Stimulated activated CD8-positive, alpha-beta memory T cell treated with anti-CD3 and anti-CD28 coated beads, Interleukin-4, amount 100 ng/mL, for 1 hour (primary cell): ENCODE measurements around the gene ODAM.
"Not testable (repeated sequence)": the region's sequence is repeated elsewhere in the genome, so short reads cannot be mapped to it uniquely, and the experiment has no call there.

ENCODE experiments used
- DNase-seq, 2 donors: peaks; one replicate each; pipeline ENCODE4 v3.0.0-alpha.2; 2020; ENCODE audit warnings: low read depth in 2 of 2, low spot score in 1 of 2

Gene ODAM

GRCh38 chr4:70221389-70221788 lies 25.9 kb downstream of the ODAM start:
- DNase-seq: not testable (repeated sequence)

GRCh38 chr4:70221818-70222217 lies 26.3 kb downstream of the ODAM start:
- not testable (repeated sequence) for DNase-seq

DNA sequence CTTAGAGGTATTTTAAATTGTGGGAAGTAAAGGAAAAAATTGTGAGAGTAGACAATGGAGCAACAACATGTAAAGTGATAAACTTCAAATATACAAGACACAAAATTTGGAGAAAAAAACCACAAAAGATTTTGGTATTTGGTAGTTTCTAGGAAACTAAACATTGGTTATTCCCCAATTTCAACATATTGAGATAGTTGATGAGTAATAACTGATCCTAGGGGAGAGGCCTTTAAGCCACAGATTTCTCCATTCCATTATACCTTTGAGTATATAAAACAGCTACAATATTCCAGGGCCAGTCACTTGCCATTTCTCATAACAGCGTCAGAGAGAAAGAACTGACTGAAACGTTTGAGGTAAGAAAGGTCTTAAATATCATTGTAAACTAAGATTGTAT lies 30.3 kb downstream of the ODAM start, which contains the start of gene FDCSP:
Gene FDCSP, plus strand, starts transcription at position 301 of the 400 bp plus-strand sequence. CDS start 5,071 bp downstream, outside the sequence.
- DNase-seq: no peak

DNA sequence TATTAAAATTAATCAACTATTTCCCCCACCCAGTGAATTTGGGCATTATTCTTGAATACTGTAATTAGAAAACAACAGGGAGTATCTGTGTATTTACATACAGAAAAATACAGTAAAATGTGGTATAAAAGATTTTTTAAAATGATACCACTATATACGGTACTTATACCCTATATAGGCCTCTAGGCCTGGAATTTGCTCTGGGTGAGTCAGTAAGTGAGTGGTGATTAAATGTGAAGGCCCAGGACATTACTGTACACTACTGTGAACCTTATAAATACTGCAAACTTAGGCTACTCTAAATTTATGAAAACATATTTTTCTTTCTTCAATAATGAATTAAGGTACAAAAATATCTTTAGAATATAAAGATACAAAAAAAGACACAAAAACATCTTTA lies 40.6 kb downstream of the ODAM start:
- no peak for DNase-seq

DNA sequence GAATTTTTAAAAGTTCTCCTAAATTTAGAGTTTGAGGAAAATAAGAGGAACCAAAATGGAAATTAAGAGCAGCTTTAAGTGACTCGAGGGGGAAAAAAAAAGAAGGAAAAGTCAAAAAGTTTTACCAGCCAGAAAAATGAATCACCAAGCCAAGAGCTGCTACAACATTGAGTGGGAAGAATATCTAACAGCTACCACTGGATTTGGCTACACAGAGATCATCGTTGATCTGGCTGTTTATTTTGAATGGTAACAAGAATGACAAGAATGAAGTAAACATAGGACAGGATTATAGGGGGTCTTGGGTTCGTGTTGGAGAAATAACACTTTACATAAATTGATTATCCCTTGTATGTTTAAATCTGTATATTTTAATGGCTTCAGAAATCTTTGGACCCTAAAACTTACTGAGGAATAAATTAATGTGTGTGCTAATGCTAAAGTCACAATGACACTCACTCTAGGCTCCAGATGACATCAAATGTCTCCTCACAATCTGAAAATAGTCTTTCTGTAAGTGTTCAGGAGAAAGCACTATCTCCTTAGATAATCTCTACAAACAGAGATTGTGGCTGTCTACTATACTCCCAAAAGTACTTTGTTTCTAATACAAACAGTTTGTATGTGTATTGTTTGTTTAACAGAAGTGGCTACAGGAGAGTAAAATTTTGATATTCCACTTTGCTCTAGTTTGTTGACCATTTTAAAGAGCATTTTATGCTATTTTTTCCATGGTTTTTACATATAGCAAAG lies 43.8 kb downstream of the ODAM start:
- no peak for DNase-seq

GRCh38 chr4:70239884-70240591 lies 44.5 kb downstream of the ODAM start:
- no peak for DNase-seq

GRCh38 chr4:70242297-70242696 lies 46.8 kb downstream of the ODAM start, which contains the start of gene CSN3:
Gene CSN3 (plus strand): TSS chr4:70242597. CDS start chr4:70244820, 2,223 bp downstream.
- not testable (repeated sequence) for DNase-seq

DNA sequence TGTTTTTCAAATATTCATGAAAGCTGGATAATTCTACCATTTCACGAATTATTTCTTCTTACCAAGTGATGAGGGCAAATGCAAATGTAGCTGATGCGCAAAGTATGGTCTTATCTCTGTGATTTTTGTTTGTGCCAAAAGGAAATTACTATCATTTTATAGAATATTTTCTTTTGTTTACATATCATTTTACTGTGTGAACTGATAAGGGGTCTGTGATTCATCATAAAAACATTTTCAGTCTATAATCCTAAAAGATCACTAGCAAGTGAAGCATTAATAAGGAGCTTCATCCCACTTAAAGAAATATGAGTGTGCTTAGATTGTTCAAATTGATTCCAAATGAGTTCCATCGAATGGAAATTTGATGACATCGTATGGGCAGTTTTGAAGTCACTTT lies 47.6 kb downstream of the ODAM start:
- no peak for DNase-seq

DNA sequence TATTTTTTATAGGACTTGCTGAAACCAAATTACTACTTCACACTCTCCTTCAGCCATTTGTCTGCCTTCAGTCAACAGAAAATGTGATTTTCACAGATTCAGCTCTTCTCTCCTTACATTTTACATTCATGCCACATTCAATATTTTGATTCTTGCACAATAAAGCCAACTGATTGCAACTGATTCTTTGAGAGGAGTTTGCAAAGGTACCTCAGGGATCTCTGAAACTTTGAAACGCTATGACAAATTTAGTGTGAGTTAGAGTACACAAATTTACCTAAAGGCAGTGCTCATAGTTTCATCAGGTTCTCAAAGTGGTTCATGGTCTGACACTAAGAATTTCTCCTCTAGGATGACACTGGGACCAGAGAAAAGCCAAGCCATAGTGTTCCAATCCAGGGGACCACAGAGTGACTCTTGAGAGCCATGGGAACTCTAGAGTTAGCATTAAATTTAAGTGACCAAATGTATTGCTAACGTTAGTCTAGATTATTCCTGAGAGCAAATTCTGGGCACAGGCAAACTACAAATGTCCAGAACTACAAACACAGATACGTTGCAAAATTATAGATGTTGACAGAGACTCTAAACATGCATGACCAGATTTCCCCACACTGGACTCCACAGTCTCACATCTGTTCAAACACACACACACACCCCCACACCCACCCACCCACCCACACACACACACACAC lies 55.9 kb downstream of the ODAM start:
- no peak for DNase-seq

DNA sequence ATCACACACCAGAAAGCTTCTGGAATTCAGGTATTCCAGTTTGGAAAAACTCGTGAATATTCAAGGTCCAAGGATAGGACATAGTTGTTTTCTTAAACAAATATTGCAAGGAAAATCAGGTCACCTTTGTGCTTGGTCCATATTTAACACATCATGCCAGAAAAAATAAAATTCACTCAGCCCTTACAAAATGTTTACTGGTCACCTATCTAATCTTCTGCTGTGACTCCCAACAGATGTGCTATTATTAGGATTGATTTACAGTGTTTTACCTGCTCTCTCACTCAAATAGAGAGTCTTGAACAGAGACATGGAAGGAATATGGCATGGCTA lies 56.4 kb downstream of the ODAM start:
- no peak for DNase-seq
